GM21619 (cell line): ENCODE measurements around the gene CD248.
"Not testable (repeated sequence)": the region's sequence is repeated elsewhere in the genome, so short reads cannot be mapped to it uniquely, and the experiment has no call there.

Experiments
- ATAC-seq: cut with Tn5 transposase; IDR thresholded peaks from one replicate; pipeline ENCODE4 v1.9.1; 2021; ENCODE audit not compliant: unreplicated experiment

Gene CD248

DNA sequence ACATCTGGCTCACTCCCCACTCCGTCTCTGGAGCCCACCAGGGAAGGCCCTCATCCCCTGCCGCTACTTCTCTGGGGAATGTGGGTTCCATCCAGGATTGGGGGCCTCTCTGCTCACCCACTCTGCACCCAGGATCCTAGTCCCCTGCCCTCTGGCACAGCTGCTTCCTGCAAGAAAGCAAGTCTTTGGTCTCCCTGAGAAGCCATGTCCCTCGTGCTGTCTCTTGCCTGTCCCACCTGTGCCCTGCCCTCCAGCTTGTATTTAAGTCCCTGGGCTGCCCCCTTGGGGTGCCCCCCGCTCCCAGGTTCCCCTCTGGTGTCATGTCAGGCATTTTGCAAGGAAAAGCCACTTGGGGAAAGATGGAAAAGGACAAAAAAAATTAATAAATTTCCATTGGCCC lies 39.8 kb downstream of the CD248 start:
- ATAC-seq: not testable (repeated sequence)

DNA sequence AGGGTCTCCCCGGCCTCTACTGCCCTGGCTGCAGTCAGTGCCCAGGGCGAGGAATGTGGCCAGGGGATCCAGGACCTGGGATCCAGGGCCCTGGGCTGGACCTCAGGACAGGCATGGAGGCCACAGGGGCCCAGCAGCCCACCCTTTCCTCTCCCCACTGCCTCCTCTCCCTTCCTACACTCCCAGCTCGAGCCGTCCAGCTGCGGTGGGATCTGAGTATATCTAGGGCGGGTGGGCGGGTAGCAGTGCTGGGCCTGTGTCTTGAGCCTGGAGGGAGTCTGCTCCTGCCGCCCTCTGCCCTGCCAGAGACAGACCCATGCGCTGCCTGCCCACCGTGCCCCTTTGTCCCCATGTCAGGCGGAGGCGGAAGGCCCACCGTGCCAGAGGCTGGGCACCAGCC lies 40.2 kb downstream of the CD248 start:
- not testable (repeated sequence) for ATAC-seq

- no peak for ATAC-seq
Observed at GRCh38 chr11:66275984-66276612, 40.7 kb downstream of the CD248 start.

DNA sequence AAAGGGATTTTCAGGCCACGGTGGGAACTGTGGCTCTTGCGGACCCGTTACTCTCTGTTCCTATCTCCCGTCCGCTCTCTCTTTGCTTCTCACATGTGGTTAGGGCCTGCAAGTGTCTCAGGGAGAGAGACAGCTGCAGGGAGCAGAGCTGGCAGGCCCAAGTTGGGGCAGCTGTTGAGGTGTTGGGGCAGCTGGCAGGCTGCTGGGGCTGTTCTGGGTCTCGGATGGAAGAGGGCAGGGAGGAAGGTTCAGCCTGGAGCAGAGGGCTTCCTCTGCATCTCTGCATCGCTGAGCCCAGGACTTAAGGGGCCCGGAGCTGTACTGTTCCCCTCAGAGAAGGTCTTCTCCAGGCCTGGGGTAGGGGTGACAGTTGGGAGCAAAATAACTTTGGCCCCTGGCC lies 41.4 kb downstream of the CD248 start:
- no peak for ATAC-seq

DNA sequence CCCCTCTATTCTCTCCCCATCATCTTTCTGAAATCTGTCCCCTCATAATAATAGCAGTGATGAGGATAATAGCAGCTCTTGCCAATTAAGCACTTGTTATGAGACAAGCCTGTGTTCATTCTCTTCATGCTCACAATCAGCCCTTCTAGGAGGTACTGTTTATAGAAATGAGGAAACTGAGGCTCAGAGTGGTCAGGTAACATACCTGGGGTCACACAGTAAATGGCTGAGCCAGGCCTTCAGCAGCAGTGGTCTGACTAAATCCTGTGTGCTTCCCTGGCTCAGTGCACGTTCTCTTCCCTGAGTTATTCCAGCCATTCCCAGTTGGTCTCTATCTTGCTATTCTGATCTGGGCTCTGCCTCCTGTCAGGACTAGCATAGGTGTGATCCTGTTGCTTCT lies 42.6 kb downstream of the CD248 start:
- ATAC-seq: no peak

- ATAC-seq: no peak
Observed at GRCh38 chr11:66272596-66272995, 44.2 kb downstream of the CD248 start.

DNA sequence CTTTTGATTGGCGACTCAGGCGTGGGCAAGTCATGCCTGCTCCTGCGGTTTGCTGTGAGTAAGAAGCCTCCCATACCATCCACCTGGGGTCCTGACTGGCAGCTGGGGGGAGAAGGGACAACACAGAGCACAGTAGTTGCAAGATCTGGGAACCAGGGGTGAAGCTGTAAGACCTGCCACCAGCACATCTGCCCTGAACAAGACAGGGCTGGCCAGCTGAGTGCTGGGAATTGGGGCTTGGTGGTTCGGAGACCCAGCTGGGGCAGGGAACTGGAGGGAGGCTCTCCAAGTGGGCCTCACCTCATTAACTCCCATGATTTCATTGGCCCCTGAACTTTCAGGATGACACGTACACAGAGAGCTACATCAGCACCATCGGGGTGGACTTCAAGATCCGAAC lies 45.0 kb downstream of the CD248 start:
- ATAC-seq: no peak

- ATAC-seq: no peak
Observed at GRCh38 chr11:66268952-66269905, 47.6 kb downstream of the CD248 start.

GRCh38 chr11:66268244-66268951 lies 48.4 kb downstream of the CD248 start, which contains the start of gene RAB1B:
Gene RAB1B (plus strand): TSS chr11:66268639. CDS start chr11:66268680, 41 bp downstream.
- peak; percentile 77 for ATAC-seq

GRCh38 chr11:66267379-66268243 lies 49.2 kb downstream of the CD248 start:
- peak; percentile 34 for ATAC-seq

DNA sequence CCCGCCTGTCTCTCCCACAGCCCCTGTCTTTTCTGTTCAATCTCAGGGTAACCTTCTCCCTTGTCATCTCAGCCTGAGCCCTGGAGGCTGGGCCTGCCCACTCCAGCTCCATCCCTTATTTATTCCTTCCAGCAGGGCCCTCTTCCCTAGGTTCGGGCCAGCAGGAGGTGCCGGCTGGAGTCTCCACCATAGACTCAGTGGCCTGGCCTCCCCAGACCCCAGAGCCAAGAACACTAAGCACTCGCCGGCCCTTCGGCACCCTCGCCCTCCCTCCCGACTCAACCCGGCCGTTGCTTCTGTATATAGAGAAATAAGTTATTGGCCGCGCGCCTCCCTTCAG lies 49.8 kb downstream of the CD248 start:
- no peak for ATAC-seq

DNA sequence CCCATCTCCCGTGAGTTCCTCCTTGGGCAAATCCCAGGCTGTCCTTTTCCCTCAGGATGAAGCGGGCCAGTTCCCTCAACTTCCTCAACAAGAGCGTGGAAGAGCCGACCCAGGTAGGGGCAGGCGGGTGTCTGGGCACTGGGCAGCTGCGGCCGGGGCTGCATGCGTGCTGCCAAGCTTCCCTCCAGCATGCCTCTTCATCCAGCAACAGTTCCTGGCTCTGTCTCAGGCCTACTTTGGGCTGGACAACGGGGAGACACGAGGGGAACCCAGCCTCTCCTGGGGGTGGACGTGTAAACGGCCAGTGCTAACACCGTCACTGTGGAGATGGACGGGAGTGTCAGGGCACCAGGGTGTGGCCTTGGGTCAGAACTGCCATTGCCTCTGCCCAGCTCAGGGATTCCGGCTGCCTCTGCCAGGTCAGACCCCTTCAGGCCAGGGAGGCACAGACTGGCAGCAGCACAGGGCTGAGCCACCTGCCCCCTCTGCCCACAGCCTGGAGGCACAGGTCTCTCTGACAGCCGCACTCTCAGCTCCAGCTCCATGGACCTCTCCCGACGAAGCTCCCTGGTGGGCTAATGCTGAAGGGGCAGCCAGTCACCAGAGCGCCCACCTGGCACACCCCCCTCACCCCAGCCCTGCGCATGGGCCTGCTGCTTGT lies 50.3 kb downstream of the CD248 start:
- no peak for ATAC-seq

GRCh38 chr11:66265531-66266377 lies 51.1 kb downstream of the CD248 start:
- no peak for ATAC-seq

DNA sequence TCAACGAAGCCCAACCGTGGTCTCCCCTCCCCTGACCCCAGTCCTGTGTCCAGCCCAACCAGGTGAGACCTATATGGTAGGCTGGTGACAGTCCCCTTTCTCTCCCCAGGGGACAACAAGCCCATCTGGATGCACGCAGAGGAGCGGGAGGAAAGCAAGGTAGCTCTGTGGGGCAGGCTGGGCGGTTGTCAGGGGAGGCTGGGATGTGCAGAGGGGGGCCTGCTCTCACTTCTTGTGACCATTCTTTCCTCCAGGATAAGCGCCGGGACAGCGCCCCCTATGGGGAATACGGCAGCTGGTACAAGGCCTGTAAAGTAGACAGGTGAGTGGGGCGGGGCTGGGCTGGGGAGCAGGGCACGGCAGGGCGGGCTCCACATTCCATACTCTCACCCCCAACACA lies 51.9 kb downstream of the CD248 start:
- ATAC-seq: no peak
